Activated naive CD4-positive, alpha-beta T cell treated with Interleukin-2 at 50 U/mL for 16 hours (primary cell): ENCODE measurements around the gene AHNAK.
A peak's percentile ranks its signal among the peaks of the same experiment; 100 is the strongest.

Experiments
- DNase-seq: peaks from one replicate; pipeline ENCODE4 v3.0.0-alpha.2; 2020

Gene AHNAK

GRCh38 chr11:62548545-62549335 lies 2.1 kb upstream of the AHNAK start:
- DNase-seq = no peak

GRCh38 chr11:62547691-62548281 lies 1.2 kb upstream of the AHNAK start:
- DNase-seq = no peak

- DNase-seq = no peak
Measured at GRCh38 chr11:62546929-62547625, 471 bp upstream of the AHNAK start.

GRCh38 chr11:62545437-62546243 lies 966 bp downstream of the AHNAK start:
- DNase-seq = peak; percentile 72

GRCh38 chr11:62544581-62545436 lies 1.8 kb downstream of the AHNAK start:
- DNase-seq = peak; percentile 41

GRCh38 chr11:62543680-62544444 lies 2.7 kb downstream of the AHNAK start:
- DNase-seq = no peak

GRCh38 chr11:62542750-62543567 lies 3.6 kb downstream of the AHNAK start:
- peak; percentile 79 for DNase-seq

GRCh38 chr11:62542111-62542745 lies 4.4 kb downstream of the AHNAK start:
- no peak for DNase-seq

GRCh38 chr11:62540804-62541701 lies 5.6 kb downstream of the AHNAK start:
- DNase-seq = peak; percentile 62

GRCh38 chr11:62539238-62539925 lies 7.2 kb downstream of the AHNAK start:
- peak; percentile 76 for DNase-seq

- DNase-seq = no peak
Measured at GRCh38 chr11:62538470-62539237, 8.0 kb downstream of the AHNAK start.

GRCh38 chr11:62536301-62536957 lies 10.2 kb downstream of the AHNAK start:
- no peak for DNase-seq

GRCh38 chr11:62535802-62536201 lies 10.8 kb downstream of the AHNAK start:
- no peak for DNase-seq

GRCh38 chr11:62534779-62535545 lies 11.6 kb downstream of the AHNAK start:
- DNase-seq = no peak

- no peak for DNase-seq
Measured at GRCh38 chr11:62532096-62532495, 14.5 kb downstream of the AHNAK start.
